ENCODE data around the gene PNRC1.
"Not testable (repeated sequence)": the region's sequence is repeated elsewhere in the genome, so short reads cannot be mapped to it uniquely, and the experiment has no call there.

PNRC1 gene

DNA sequence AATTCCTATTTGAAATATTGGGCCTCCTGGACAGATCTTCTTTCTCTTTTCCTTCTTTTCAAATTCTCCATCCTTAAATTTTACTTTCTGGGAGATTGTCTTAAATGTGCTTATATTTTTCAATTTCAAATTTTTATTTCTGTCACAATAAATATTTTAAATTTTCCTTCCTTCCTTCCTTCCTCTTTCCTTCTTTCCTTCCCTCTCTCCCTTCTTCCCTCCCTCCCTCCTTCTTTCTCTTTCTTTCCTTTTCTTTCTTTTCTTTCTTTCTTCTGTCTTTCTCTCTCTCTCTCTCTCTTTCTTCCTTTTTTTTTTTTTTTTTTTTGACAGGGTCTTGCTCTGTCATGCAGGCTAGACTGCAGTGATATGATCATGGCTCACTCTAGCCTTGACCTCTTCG lies 16.7 kb upstream of the PNRC1 start:
- no peak for DNase-seq

DNA sequence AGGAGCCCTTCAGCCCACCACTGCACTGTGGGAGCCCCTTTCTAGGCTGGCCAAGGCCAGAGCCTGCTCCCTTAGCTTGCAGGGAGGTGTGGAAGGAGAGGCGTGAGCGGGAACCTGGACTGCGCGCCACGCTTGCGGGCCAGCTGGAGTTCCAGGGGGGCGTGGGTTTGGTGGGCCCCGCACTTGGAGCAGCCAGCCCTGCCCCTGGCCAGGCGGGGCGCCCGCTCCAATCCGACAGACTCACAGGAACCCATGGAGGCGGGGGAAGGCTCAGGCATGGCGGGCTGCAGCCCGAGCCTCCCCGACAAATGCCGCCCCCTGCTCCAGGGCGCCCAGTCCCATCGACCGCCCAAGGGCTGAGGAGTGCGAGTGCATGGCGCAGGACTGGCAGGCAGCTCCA lies 15.6 kb upstream of the PNRC1 start:
- DNase-seq: not testable (repeated sequence)

DNA sequence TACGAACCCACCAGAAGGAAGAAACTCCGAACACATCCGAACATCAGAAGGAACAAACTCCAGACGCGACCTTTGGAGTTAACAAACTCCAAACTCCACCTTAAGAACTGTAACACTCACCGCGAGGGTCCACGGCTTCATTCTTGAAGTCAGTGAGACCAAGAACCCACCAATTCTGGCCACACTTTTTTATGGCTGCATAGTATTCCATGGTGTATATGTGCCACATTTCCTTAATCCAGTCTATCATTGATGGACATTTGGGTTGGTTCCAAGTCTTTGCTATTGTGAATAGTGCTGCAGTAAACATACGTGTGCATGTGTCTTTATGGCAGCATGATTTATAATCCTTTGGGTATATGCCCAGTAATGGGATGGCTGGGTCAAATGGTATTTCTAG lies 14.4 kb upstream of the PNRC1 start:
- not testable (repeated sequence) for DNase-seq

DNA sequence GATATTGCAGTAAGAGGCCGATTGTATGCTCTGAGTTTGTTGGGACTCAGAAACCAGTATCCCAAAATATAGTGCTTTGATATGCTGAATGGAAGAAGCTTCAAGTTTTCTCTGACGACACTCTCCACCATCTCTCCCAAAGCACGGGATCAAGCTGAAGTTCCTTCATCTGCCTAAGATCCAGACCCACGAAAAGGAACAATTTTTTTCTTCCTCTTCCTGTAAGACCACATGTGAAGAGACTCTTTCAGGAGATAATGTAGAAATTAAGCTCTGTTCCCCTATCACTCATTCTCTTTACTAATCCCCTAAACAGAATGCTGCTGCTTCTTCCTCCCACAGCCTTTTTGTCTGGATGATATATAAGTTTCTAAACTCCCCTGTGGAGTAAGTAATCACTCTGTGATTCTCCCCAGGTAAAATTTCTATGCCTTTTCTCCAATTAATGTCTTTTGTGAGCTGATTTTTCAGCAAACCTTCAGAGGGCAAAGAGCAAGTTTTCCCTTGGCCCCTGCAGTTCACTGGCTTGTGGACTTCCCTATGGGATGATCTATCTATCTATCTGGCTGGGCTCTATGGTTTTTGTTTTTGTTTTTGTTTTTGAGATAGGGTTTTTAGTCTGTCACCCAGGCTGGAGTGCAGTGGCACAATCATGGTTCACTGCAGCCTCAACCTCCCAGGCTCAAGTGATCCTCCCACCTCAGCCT lies 13.5 kb upstream of the PNRC1 start:
- DNase-seq: no peak

DNA sequence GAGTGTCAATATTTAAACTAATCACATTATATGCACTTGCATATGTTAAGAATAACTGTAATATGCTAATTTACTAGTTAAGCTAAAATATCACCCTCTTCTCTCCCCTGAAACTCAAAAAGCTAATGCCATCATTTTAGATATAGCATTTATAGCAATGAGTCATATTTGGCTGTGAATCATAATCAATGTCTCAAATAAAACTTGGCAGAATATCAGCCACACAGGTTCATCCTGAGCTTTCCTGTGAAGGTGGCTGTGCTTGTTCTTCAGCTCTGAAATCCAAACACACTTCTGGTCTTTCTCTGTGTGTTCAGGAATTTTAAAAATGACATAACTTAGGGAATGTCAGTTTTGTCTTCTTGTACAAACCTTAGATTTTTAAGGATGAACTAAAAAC lies 12.8 kb upstream of the PNRC1 start:
- DNase-seq: no peak

DNA sequence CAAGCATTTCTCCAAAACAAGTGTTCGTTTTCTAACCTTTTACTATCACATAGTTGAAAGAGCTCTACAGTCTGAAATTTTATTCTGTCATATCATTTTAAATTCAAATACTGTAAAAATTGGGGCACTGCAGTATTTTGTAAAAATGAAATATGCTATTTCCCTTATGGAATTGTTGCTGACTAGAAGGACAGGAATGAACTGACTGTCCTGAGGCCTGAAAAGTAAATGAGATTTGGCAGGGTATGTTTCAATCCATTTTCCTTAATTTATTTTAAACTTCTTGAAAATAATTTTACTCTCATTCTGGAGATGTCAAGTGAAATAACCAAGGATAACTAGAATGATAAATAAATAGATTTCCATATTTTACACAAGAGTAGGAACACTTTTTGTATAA lies 11.9 kb upstream of the PNRC1 start:
- DNase-seq: no peak

DNA sequence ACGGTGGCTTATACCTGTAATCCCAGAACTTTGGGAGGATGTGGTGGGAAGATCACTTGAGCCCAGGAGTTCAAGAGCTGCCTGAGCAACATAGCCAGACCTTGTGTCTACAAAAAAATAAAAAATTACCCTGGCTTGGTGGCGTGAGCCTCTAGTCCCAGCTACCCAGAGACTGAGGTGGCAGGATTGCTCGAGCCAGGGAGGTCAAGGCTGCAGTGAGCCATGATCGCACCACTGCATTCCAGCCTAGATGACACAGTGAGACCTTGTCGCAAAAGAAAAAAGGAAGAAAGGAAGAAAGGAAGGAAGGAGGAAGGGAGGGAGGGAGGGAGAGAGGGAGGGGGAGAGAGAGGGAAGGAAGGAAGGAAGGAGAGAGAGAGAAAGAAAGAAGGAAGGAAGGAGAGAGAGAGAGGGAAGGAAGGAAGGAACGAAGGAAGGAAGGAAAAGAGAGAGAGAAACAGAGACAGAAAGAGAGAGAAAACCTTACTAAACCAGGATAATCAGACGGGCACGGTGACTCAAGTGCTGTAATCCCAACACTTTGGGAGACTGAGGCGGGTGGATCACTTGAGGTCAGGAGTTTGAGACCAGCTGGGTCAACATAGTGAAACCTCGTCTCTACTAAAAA lies 10.9 kb upstream of the PNRC1 start:
- DNase-seq: no peak

DNA sequence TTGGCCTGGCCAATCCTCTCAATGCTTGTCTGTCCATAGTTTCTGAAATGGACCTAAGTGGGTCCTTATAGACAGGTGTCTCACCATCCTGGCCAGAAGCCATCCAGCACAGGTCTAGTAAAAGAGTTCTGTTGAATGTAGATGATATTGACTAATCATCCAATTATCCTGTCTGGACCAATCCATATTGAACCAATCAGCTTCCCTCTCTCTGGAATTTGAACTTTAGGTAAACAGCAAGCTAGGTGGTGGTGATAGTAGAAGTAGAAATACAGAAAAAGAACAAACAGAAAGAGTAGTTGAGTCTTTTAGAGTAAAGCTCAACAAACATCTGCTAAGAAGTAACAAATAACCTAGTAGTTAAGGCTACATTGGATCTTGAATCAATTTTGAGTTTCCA lies 9.5 kb upstream of the PNRC1 start:
- no peak for DNase-seq

DNA sequence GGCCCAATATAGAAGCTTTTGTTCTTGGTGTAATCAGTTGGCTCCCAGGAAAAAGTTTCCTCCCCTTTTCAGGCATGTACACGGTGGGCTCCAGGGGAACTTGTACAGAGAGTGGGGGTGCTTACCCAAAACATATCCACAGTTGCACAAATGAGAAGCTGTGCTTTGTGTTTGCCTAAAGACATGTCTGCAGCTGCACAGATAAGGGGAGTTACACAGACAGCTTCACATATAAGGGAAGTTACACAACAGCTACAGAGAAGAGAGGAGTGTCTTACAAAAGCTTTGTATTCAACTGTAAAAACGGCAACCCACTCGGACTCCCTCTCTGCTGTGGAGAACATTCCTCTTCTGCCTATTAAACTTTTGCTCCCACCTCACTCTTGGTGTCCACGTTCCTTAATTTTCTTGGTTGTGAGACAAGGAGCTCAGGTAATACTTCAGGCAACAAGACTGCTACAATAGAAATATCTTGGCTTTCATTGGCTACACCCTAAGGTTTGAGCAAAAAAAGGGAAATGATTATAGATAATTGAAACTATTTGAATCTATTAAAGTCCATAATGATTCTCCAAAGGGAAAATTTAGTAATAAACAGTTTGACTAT lies 7.4 kb upstream of the PNRC1 start:
- no peak for DNase-seq

DNA sequence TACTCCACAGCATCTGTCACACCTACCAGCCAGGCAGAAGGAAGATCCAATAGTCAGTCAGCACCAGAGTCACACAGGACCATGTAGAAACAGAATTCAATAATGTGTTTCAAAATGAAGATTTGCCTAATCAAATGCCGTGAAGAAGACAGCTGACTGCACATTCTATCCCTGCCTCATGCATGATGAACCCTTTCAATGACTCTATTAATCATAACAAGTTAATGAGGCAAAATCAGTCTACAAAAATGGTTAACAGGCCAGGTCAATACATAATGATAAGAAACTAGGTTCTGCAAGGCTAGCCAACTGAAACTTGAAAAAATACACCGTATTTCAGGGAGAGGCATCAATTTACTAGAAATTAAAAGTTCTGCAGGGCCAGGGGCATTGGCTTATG lies 6.7 kb upstream of the PNRC1 start:
- DNase-seq: no peak

DNA sequence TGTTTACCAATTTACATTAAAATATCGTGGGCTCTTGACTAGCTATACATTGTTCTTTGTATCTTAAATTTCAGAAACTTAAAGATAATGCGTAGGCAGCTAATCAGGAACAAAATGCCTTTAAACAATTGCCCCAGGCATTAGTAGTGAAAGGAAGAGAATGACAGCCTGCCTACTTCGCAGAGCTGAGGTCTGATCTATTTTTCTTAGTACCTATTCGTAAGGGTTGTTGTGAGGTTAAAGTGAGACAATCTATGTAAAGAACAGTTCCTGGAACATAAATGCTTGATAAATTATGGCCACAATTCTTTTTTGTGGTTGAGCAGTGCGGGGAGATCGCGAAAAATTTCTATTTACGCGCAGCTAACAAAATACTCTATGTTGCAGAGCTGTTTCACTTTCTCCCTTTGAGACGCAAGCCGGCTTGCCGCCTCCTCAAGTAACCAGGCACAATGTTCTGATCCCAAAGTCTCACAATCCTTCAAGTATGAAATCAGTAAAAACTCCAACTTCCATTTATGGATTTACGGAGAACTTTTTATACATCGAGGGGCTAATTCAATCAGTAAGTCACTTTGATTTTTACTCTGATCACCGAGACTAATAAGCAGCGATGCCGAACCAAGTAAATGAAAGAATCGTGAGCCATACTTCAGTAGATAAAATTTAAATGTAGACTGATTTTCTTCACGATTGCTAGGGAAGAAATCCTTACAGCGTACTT lies 878 bp upstream of the PNRC1 start:
- peak; percentile 59 for DNase-seq

DNA sequence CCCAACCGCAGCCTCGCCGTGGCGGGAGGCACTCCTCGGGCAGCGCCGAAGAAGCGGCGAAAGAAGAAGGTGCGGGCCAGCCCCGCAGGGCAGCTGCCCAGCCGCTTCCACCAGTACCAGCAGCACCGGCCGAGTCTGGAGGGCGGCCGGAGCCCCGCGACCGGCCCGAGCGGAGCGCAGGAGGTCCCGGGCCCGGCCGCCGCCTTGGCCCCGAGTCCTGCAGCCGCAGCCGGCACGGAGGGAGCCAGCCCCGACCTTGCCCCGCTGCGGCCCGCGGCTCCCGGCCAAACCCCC lies 525 bp downstream of the PNRC1 start:
- no peak for DNase-seq

DNA sequence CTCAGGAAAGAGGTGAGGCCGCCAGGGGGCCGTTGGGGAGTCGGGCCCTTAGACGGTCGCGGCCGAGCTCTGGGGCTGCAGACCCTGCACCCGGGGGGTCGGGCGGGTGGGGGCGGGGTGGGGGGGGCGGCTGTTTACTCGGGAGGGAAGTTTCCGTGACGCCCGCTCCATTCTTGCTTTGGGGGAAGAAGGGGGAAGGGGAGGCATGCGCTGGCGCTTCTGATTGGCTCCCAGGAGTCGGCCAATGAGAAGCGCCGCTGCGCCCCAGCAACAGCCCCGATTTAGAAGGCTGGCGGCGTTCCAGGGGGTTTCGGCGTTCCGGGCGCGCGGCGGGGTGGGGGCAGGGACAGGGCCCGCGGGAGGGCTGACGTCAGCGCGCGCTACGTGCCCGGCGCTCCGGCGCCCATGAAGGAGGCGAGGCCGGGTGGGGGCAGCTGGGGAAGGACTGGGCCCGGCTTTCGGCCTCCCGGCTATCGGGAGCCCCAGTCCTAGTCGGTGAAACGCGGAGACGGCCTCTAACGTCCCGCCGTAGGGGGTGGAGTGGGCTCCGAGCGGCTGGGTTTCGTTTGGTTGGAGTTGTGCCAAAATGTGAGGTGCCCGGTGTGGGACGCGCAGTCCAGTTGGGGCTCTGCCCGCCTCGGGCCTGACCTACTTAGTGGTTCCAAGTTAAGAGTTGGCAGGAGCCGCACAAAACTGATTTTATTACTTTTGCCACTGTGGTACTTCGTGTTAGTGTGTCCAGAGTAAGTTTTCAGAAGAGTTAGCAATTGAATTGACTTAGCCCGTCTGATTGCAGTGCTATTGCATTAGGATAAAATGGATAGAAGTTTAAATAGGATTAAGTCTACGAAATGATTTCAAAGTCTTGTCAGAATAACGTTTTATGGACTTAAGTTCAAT lies 1.1 kb downstream of the PNRC1 start:
- peak; percentile 91 for DNase-seq

DNA sequence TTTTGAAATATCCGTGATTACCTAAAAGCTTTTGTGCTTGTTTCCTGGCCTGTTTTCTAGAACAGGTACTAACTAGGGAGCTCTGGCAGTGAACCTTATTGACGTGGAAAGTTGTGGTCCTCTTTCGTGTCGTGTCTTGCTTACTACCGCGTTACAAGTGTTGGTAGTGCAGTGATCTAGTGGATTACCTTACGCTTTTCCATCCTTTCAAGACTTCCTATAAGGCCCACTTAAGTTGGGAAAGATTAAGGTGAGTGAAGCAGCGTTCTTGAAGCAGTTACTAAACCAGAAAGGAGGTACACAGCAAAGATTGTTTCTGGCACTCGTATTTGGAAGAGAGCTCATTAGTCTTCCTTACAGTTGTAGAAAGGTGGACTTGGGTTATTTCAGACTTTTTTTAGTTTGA lies 1.9 kb downstream of the PNRC1 start:
- DNase-seq: no peak

DNA sequence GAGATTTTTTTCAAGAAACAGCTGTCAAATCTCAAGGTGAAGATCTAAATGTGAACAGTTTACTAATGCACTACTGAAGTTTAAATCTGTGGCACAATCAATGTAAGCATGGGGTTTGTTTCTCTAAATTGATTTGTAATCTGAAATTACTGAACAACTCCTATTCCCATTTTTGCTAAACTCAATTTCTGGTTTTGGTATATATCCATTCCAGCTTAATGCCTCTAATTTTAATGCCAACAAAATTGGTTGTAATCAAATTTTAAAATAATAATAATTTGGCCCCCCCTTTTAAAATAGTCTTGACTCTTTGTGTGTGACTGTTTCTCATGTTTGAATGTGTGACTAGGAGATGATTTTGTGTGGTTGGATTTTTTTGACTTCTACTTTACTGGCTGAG lies 4.0 kb downstream of the PNRC1 start:
- DNase-seq: no peak

DNA sequence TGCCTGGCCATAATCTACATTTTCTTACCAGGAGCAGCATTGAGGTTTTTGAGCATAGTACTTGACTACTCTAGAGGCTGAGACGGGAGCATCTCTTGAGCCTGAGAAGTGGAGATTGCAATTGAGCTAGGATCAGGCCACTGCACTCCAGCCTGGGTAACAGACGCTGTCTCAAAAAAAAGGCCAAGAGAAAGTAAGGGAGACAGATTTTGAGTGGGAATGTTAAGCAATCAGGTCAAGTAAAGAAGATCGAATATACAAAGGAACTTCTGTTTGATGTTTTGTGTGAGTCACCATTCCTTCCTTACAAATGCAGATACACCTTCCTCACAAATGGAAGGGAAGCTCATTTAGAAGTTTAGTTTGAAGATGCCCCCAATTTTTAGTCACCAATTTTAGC lies 4.4 kb downstream of the PNRC1 start:
- DNase-seq: no peak

DNA sequence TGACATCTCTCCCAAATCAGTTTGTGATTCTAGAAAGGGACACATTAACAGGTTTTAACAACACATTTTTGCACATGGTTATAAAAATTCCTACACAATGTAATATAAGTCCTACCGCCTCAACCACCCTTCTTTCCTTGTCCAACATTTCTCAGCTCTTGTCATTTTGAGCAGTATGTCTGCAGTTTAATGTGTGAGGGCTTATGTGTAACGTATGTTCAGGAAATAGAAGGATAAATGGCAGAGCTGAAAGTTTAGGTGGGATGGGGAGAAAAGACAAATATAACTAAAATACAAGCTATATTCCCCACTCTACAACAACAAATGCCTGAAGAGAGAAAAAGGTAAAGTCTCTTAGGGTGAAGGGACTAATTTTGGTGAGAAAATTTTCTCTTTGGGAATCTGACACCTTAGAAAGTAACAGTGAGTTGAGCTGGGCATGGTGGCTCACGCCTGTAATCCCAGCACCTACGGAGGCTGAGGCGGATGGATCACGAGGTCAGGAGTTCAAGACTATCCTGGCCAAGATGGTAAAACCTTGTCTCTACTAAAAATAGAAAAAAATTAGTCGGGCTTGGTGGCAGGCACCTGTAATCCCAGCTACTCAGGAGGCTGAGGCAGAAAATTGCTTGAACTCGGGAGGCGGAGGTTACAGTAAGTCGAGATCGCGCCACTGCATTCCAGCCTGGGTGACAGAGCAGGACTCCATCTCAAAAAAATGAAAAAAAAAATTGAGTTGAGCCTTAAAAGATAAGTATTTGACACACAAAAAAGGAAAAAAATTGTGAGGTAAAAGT lies 5.1 kb downstream of the PNRC1 start:
- no peak for DNase-seq

DNA sequence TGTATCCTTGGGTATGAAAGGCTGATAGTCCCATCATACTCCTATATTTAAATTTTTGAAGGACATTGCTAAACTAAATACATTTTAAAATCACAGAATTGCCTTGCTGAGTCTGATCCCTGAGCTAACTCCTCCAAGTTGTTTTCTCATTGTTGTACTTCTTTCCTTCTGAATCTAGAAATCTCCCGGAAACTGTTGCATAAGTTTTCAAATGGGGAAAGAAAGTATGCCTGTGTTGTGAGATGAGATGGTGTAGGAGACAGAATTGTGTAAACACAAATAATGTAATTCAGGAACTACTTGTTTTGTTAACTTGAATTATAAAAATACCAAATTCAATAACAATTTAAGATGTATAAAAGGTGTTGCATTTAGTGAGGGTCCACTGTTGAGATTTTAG lies 7.3 kb downstream of the PNRC1 start:
- DNase-seq: no peak

DNA sequence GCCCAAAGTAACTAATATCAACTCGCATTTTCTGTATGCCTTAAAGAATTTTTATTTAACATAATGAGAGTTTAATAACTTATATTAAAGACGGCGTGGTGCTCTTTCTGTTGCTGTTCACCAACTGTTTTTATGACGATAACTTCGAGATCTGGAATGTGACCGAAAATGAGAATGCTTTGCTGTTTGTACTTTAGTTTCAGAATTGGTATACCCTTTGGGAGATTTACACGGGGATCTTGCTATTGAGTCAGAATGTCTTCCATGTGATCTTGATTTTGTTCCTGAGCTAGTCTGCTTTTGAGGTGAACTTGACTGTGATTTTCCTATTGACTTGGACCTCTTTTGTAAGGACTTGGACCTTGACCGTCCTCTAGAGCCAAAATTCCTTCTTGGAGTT lies 17.9 kb downstream of the PNRC1 start:
- DNase-seq: no peak

DNA sequence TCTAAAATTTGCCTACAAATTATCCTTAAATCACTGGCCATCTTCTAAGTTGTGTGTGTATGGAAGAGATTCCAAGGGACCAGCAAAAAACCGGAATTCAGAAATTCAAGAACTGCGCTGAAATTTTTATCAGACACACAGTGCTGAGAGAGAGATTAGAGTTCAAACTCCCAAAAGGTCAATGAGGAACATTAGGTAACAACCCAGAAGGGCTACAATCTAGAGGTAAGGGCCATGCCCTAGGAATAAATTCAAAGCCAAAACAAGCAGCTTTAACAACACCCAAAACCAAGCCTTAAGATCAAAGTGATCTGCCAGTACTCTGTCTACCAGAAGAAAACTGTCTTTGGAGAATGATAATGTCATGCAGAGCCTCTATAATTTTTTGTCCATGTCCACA lies 19.6 kb downstream of the PNRC1 start:
- no peak for DNase-seq

DNA sequence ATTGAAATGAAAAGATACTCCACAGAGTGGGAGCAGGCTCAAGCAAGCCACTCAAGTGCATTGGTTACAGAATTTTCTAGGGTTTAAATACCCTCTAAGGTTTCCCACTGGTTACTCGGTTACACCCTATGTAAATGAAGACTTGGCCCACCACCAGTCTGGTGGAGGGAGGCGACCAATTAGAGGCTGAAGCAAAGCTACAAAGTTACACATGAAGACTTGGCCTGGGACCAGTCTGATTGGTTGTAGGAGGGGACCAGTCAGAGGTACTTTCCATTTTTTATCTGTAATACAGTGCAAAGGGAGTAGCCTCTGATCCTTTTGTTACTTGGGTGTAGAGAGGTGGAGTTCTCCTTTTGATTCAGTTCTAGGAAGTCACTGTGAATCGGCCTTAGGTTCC lies 29.7 kb downstream of the PNRC1 start:
- DNase-seq: no peak

DNA sequence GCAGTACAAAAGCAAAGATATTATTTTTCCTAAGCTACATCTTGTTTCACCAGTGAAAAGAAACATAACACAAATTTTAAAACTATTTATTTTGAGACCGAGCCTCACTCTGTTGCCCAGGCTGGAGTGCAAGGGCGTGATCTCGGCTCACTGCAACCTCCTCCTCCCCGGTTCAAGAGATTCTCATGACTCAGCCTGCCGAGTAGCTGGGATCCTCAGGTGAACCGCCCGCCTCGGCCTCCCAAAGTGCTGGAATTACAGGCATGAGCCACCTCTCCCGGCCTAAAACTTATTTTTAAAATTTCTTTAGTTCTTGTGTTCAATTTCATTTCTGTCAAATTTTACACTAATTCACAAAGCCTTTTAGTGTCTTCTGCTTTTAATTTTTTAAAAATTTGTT lies 31.4 kb downstream of the PNRC1 start:
- DNase-seq: no peak

Data from NCI-H1092 treated with DMSO at 0.1 percent for 48 hours (cell line).